CD4-positive, alpha-beta T cell treated with Interferon alpha-2 for 1 hour (primary cell): ENCODE measurements around the gene GMPPB.

Experiments
- DNase-seq, 2 donors: peaks; one replicate each; pipeline ENCODE4 v3.0.0-alpha.2; 2020 to 2022

GMPPB gene

DNA sequence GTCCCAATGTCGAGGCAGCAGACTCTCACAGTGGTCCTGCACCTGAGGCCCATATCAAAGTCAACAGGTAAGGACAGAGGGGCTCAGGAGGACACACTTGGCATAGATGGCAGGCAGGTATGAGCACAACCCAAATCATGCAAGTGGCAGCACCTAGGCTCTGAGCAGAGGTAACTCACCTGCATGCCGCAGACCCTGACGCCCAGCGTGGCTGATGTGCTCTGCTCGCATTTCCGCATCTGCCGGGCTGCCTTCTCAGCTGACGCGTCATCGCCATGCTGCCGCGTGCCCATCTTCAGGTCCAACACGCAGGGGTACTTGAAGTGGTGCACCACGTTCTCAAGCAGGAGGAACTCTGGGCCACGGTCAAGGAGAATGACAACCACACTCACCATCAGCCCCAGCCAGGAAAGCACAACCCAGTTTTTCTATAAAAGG, 4.2 kb upstream of the GMPPB start:
- DNase-seq: no peak

GRCh38 chr3:49727154-49727923, 3.6 kb upstream of the GMPPB start:
- no peak for DNase-seq

DNA sequence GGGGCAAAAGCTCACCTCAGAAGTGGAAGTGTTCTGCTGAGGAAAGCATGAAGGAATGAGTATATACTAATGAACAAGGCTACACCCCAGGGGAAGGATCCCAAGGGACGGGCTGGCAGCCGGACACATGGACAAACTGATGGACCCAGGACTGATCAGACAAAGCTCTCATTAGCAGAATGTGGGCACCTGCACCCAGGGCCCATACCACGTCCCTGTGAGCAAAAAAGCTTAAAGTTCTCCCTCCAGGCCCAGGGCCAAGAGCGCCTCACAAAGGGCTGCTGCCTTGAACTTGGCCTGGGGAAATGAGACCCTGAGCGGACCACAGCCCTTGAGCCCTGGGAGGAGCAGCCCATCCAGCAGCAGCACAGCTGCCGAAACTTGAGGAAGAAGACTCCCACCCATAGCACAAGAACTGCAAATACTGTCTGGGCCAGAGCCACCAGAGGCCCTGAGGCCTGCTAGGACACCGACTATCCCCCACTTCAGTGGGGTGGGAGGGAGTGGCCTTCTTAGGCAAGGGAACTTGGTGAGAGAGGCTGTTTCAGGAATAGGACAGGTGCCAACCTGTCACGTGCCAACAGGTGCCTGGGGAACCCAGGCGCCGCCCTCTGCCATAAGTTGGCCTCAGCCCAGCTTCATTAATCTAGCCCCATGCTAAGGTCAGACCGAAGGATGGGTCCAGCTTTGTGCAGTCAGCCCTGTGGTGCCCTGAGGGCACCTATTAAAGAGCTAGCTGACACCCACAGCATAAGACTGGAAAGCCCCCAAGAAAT, 2.3 kb upstream of the GMPPB start:
- no peak for DNase-seq

DNA sequence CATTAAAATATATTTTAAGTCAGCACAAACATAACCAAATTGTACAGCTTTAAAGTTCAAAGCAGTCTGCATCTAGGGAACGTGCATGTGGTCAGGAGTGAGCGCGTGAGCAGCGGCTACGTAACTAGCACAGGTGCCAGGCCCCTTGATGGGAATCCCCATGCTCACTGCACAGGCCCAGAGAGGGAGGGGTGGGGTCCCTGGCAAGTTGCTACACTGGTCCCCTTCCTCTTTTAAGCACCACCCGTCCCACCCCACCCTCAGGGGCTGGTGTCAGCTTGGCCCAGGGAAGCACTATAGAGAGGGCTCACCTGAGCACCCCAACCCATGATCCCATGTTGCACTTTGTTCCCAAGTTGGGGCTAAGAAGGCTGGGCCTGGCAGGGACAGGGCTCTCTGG, 835 bp upstream of the GMPPB start:
- DNase-seq: peak; percentile 59 to 69

GRCh38 chr3:49723296-49723627, 489 bp downstream of the GMPPB start:
- DNase-seq: peak; percentile 49 to 62

DNA sequence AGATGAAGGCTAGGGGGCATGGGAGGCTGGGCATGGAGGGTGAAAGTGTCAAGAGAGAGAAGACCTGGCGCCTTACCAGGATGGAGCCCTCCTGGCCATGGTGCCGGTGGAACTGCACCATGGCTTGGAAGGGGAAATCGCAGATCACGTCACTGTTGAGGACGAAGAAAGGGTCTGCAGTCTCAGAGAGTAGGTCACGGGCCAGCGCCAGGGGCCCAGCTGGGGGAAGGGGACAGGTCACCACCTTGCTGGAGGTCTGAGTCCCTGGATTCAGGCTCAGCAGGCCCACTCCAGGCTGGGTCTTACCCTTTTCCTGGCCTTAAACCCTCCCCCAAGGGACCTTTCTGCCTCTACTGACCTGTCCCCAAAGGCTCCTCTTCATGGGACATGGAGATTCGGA, 855 bp downstream of the GMPPB start:
- DNase-seq: no peak

- DNase-seq: no peak
Measured at GRCh38 chr3:49721896-49722781, 1.6 kb downstream of the GMPPB start.

DNA sequence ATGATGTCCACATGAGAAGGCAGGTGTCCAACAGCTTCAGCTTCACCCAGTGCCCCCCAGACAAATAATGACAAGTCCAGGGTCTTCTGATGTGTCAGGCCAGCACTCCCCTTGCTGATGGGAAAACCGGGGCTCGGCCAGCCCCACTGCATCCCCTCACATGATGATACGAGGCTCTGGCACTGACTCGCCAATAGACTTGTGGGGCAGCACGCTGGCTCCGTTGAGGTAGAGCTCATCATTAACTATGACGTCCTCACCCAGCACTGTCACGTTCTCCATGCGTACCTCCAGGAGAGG, 2.2 kb downstream of the GMPPB start:
- DNase-seq: no peak

- no peak for DNase-seq
Measured at GRCh38 chr3:49720855-49721595, 2.7 kb downstream of the GMPPB start.

DNA sequence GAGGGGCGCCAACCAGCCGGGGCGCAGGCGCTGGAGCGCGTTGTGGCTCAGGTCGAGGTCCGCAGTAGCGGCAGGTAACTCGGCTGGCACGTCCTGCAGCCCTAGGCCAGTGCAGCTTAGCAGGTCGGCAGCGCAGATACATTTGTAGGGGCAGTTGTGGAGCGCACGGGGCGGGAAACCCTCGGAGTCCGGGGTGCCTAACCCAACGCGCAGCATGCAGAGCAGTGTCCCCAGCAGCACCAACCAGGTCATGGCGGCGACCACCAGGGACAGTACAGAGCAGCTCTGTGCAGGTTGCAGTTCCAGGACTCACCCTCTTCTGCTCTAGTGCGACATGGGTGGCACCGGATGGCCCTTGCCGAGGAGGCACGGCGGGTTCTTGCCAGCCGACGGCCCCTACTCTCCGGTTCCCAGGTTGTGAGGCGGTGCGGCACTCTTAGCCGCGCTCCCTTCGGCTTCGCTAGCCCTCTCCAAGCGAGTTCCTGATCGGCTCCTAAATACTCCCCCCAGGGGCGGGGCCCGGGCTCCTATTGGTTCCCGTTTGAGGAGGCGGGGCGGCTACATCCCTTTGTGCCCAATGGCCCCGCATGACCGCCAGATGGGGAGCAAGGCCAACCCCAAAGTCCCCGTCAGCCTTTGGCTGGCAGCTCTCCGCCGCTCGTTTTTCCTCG, 4.4 kb downstream of the GMPPB start, which contains the start of gene AMIGO3:
Gene AMIGO3, minus strand, starts transcription at position 471 of the 671 bp plus-strand sequence. Its CDS starts 219 bp downstream, at position 252.
- DNase-seq: peak; percentile 88 to 91

GRCh38 chr3:49718858-49719213, 4.9 kb downstream of the GMPPB start:
- no peak for DNase-seq

DNA sequence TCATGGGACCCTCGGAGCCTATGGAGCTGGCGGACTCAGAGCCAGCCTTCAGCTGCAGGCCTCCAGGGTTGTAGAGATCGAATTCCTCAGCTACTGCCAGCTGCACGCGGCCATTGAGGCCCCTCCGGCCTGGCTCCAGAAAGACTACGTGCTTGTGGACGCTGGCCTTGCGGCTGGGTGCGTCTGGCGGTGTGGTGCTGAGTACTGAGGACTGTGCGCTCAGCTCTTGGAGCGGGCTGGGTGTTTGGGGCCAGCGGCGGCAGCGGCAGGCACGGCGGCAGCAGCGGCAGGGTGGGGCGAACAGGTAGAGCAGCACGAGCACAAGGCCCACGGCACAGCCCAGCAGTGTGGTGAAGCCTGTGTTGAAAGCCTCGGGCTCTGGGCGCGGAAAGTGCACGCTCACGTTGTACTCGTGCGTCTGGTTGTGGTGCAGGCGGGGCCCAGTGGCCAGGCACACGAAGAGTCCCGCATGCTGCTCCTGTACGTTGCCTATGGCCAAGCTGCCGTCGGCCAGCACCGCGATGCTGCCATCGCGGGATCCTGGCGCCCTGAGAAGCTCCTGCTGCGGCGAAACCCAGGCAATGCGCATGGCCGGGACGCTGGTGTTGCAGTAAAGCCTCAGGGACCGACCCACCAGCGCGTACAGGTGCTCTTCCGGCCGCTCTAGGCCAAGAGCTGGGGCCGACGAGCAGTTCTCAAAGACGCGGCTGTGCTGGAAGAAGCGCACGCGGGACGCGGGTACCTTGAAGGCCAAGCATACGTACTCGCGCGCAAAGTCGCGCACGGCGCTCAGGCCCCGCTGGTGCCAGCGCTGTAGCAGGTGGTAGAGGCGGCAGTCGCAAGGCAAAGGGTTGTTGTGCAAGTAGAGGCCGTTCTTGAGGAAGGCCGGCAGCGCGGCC, 5.5 kb downstream of the GMPPB start:
- no peak for DNase-seq

DNA sequence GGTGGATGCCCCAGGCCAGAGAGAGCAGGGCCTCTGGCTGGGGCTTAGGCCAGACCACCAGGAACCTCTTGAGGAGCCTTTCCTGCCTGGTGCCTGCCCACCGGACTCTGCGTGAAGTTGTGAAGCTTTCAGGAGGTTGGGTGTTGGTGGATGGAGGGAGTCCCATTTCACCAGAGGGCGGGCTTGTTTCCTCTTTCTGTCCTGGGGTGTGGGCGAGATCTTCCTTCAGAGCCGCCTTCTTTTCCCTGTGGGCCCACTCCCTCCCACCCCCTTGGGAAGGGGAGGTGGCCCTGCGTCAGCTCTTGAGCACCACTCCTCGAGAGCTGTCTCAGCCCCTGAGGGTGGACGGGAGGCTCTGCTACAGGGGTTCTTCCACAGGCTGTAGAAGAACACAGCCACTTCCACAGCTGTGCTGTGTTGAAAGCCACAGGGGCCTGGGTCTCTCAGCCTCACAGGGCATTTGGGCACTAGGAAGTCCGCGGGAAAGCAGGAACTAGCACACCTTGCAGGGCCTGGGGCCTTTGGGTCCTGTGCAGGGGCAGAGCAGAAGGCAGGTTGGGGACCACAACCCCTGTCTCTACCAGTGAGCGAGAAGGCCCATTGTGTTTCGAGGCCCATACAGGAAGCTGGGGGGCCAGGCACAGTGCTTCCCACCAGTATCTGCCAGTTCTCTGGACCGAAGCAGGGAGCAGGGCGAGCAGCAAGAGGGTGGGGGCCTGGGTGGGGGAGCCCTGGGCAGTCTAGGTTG, 6.4 kb downstream of the GMPPB start:
- no peak for DNase-seq

GRCh38 chr3:49716691-49717210, 7.0 kb downstream of the GMPPB start:
- no peak for DNase-seq

DNA sequence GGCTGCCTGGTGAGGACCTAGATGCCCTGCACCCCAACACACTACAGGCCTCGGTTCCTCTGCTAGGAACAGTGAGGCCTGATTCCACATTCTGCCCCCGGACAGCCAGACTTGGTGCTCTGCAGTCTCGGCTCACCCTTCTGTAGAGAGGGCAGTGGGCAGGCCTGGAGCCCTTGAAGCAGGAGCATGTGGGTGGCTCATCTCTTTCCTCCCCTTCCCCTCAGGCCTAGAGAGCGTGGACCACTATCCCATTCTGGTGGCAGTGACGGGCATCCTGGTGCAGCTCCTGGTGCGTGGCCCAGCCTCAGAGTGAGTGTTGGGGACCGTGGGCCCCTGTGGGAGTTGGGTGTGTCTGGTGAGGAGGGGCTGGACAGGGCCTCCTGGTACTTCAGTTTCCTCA, 7.6 kb downstream of the GMPPB start:
- DNase-seq: no peak

GRCh38 chr3:49715611-49716121, 8.1 kb downstream of the GMPPB start:
- no peak for DNase-seq

DNA sequence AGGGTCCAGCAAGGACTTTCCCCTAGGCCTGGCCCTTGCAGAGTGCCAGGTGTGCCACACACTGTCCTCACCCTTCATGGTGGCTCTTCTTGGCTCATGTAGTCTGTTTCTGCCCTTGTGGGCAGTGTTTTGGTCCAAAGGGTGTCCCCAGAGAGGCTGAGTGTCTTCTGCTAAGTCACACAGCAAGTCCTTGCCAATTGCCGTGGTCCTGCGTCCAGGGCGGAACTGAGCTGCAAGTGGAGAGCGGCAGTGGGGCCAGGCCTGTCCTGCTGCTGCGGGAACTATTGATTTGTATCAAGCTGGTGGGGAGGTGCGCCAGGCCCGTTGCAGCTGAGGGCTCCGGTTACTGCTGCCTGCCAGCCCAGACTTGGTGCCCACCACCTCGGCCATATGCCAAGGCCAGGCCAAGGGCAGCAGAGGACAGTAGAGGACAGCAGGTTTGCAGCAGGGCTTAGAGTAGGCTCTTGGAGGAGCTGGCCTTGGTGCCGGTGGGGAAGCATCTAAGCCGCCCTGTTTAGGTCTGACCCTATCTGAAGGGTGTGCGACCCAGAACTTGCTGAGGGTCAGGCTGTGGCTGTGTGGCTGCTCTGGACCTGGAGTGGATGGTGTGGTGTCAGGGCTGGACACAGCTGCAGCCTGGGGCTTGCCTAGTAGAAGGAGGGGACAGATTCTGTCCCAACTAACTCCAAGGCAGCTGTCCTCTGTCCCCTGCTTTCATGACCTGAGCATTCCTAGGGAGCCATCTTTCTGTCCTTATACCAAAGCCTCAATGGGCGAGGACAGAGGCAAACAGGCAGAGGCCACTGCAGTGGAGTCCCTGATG, 8.8 kb downstream of the GMPPB start:
- no peak for DNase-seq

DNA sequence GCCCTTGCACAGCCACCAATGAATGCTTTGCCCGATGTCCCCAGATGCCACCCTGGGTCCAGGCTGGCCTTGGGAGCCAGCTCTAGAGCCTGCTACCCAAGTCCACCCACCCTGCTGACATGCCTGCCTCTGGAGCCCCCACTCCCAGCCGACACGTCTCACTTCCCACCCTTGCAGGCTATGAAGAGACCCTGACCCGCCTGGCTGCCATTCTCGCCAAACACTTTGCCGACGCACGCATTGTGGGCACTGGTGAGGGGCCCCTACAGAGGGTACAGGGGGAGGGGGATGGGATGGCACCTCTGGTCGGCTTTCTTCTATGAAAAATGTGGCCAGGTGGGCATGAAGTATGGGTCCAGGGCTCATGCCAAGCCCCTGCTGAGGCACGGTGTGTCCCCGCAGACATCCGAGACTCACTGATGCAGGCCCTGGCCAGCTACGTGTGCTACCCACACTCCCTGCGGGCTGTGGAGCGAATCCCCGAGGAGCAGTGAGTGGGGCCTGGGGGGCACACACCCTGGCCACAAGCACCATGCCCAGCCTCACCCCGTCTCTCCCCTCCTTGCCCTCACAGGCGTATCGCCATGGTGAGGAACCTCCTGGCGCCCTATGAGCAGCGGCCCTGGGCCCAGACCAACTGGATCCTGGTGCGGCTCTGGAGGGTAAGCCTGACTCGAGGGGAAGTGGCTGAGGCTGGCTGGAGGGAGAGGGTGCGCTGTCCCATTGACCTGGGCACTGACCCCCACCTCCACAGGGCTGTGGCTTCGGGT, 10.2 kb downstream of the GMPPB start:
- DNase-seq: no peak
